Endometrial microvascular endothelial cells (primary cell): Measurements from ENCODE around the gene ATP1B1. TPM values are rescaled to one million over a fixed set of nuclear protein-coding genes. Genes with fewer than 3 reads are reported as not detected.

Source experiments
- in situ Hi-C: cut with HindIII; loops from 2 replicates; pipeline ENCODE4 v1.10.0; 2017; ENCODE audit warnings: low sequenced_read_pairs, low pct_unique_long_range_greater_than_20kb; ENCODE audit errors: inconsistent ontology term
- total RNA-seq: library from RNA; depleted of rRNA; stranded (reverse); fragments of >200 nt; gene quantifications from one replicate; pipeline ENCODE4 v1.2.3, GENCODE V29; 2015; ENCODE audit errors: inconsistent ontology term

The ATP1B1 gene
- total RNA-seq, 1 donor from 2014 or later: 46.4 TPM

DNA sequence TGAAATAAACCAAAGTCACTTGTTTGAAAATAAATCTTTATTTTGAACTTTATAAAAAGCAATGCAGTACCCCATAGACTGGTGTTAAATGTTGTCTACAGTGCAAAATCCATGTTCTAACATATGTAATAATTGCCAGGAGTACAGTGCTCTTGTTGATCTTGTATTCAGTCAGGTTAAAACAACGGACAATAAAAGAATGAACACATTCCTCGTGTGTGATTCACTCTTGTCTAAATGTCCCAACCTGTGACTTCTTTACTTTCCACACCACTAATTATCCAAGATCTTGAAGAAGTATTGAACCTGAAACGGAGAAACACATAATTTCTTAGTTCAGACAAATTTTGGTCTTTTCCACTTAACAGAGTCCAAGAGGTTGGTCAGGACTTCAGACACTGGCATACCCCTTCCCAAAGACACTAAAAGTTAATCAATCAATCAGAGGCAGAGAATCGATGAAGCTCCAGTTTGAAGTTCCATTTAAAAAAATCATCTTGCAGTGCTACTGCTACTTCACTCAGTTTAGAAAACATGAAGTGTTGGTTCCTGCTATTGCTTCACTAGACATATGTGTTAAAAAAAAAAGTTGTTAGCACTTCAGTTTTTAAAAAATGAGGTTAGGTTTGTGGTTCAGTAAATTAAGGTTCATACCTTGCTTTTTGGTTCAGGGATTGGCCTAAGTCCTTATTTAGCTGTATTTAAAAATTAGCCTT is 26.2 kb downstream of the ATP1B1 start:
- in situ Hi-C loops: no loop called here

DNA sequence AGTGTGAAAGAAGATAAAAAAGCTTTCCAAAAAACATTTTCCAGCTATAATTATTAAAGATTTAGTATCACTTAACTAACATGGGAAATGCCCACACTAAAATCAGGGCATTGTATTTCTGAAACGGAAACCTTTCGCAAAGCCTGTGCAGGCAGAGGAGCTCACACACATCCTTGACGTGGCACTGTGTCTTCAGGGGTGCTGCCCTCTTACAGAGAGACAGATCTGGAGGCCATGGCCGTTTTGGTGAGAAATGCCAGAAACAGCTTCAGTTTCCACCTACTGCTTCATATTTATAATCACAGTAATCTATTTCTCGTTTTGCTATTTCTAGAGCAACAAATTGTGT is 26.7 kb downstream of the ATP1B1 start:
- in situ Hi-C loops: no loop called here

GRCh38 chr1:169133801-169134502 is 27.5 kb downstream of the ATP1B1 start:
- in situ Hi-C loops: no loop called here

DNA sequence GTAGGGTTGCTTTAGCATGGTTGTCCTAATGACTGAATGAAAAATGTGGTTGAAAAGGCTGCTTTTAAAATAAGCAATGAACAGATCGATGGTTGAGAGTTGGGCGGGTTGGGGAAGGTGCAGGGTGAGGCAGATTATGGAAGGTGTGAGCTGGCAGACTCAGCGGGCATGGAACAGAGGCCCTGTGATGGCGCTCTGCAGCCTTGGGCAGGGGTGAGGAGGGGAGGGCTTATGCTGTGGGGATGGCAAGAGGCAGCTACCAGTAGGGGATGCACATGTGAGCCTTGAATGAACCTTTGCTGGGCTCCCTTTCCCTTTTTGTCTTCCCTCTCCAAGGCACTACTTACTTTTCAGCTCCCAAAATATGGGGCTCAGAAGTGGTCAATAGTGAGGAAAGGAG is 30.9 kb downstream of the ATP1B1 start:
- in situ Hi-C loops: no loop called here

DNA sequence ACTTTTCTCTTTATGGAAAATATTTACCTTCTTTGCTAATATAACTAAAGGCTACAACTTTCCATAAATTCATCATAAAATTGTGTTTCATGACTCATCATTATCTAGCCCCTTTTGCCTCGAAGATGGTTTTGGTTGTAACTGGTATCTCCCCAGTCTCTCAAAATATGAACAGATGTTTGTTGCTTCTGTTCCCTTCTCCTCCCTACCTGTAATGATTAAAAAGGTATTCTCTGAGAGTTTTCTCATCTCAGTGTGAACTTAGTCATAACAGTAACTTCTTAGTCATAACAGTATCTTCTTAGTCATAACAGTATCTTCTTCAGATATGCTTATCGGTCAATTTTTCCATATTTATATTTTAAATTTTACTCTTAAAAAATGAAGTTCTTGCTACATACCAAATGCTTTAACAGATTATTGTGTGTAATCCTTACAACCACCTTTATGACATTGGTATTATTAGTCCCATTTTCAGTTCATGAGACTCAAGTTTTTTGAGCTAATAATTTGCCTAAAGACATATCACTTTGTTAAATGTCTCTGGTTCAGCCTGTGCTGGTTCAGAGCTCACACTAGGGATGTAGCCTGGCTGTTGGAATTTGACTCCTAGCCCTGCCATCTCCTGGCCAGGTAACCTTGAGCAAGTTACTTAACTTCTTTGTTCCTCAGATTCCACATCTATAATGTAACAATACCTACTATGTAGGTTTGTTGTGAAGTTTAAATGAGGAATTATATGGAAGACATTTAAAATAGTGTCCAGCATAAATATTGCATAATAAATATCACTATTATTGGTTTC is 32.6 kb downstream of the ATP1B1 start:
- in situ Hi-C loops: no loop called here

DNA sequence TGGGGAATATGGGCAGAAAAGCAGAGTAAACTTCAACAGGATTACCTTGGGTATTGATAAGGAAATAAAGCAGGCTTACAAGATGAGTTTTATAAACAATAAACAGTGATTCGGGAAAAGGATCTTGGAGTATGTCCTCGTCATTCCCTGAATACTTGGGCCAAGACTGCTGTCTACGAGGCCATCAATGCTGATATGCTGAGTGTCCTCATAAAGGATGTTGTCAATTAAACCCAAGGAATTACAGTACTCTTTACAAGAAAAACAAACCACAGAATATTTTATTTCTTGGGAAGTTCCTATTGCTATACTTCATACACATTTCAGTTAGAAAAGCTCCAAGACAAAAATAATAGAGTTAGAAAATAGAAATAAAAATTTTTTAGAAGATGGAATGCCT is 34.9 kb downstream of the ATP1B1 start:
- in situ Hi-C loops: no loop called here

DNA sequence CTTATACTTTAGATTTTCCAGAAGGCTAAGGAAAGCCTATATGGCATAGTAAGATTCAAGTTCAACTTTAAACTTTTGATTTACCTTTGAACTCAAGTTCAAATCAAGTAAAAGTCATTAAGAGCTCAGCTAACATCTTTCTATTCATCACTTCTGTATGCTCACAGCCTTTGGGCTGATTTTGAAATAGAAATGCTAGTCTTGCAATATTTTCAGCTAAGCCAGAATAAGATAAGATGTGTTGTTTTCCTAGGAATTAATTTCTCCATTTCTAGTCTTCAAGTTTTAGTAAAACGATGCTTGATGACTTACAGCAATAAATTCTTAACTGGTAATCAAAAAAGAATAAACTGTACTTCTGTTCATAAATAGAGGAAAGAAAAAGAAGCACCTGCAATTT is 35.6 kb downstream of the ATP1B1 start:
- in situ Hi-C loops: no loop called here

DNA sequence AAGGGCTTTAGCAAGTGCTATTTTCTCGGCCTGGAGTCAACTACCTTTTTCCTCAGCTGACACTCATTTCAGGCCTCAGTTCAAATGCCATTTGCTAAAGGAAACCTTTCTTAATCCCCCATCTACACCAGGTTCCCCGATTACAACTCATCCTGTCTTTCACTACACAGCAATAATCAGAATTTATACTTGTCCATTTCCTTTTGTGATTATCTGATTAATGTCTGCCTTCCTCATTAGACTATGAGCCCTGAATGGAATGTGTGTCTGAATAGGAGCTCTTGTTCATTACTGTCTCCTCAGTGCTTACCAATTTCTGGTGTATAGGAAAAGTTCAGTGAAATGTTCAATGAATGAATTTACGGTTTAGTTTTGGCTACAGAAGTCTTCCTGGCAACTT is 36.9 kb downstream of the ATP1B1 start:
- in situ Hi-C loops: no loop called here

GRCh38 chr1:169143984-169144383 is 37.5 kb downstream of the ATP1B1 start:
- in situ Hi-C loops: no loop called here

DNA sequence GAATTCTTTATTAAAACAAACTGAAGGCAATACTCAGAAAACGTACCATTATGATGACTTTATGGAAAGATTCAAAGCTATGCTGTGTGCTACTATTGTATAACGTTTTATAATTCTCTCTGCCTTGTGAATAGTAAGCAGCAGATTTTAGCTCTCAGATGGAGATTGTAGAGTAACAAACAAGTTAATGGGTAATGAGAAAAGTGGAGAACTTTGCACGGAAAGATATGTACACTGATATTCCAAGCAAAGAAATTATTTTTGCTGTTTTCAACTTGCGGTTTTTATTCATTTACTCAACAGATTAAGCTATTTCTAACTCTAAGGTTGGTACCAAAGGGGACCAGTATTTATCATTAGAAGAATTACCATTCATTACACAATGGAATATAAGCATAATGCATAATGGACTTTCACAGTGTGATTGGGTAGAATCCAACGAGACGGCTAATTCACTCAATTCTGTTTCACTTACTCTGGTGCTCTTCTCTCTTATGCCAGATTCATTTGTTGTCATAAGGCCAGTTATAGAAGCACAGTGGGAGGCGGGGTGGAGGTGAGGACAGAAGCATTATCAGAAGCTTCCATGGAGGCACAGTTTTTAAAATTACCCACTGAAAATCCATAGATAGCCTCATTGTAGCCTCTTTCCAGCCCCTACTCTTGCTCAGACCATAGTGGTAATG is 38.6 kb downstream of the ATP1B1 start:
- in situ Hi-C loops: no loop called here

- in situ Hi-C loops: no loop called here
These were observed 40.2 kb downstream of the ATP1B1 start for GRCh38 chr1:169146576-169147214.

- in situ Hi-C loops: no loop called here
These were observed 42.2 kb downstream of the ATP1B1 start for GRCh38 chr1:169148472-169149252.

DNA sequence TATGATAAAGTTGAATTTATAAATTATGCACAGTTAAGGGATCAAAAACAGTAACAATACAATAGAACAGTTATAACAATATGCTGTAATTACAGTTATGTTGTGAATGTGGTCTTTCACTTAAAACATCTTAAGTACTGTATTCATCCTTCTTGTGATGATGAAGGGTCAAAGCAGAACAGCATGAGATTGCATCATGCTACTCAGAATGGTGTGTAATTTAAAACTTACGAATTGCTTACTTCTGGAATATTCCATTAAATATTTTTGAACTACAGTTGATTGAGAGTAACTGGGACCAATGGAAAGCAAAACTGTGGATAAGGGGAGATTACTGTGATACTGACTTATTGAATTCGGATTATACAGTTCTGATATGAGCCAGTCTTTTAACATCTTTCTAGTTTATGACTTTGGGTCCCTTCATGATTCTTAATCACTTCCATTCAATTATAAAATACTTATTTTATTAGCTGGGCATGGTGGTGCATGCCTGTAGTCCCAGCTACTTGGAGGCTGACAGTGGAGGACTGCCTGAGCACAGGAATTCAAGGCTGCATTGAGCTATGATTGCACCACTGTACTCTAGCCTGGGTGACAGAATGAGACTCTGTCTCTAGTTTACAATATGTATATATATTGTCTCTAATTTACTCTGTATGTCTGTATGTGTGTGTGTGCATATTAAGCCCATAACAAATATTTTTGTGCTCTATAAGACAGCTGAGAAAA is 43.2 kb downstream of the ATP1B1 start:
- in situ Hi-C loops: no loop called here

DNA sequence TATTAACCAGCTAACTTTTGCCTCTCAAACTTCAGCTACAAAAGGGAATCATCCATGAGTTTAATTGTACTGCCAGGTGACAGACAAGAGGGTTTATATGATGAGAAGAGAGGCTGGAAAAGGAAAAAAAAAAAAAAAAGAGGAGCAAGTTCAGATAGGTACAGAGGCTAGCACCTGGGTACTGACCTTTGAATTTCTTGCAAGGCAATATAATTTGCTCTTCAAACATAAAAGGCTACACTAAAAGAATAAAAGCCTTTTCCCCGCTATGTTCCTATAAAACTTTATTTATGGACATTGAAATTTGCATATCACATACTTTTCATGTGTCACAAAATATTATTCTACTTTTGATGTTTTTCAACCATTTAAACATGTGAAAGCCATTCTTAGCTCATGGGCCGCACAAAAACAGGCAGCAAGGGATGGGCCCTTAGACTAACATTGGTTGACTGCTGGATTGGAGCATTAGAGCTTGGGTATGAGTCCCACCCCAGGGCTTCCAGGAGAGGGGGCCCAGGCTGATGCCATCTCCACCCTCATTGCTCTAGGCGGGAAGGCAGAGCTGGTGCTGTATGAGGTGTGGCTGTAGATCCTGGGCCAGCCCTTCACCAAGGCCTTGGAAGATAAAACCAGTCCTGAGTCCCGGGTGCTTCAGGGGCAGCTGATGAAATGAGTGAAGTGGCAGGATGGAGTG is 44.3 kb downstream of the ATP1B1 start:
- in situ Hi-C loops: no loop called here

GRCh38 chr1:169151338-169151837 is 44.9 kb downstream of the ATP1B1 start:
- in situ Hi-C loops: no loop called here

DNA sequence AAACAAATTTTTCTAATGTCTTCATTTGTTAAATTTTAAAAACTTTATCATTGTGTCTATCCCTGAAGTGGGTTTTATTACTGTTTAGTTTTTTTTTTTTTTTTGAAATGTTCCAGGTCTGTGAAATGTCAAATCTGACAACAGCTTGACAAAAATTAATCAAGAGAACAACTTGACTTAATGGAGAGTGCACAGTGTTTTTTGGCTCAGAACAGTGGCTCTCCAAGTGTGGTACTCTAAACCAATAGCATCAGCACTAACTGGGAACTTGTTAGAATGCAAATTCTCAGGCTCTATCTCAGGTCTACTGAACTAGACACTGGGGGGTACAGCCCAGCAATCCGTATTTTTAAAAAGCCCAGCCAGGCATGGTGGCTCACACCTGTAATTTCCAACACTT is 49.2 kb downstream of the ATP1B1 start:
- in situ Hi-C loops: no loop called here

DNA sequence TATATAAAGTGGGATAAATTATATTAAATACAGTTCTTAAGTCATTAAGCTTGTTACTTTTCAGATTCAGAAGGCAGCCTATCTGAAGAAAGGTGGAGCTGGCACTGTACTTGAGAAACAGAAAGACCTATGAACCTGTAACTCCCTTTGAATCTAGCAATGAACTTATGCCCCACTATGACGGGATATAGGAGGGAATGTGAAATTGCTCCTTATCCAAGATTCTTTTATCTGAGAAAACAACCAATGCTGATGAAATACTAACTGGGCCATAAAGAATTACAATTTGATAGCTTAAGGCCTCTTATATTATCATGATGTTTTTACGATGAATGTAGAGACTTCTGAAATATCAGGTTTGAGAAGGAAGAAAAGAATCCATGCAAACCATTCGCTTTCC is 50.1 kb downstream of the ATP1B1 start:
- in situ Hi-C loops: no loop called here
